ENCODE data around the gene RNF151. TPM values are rescaled to one million over a fixed set of nuclear protein-coding genes. Genes with fewer than 3 reads are reported as not detected.

RNF151 gene
- total RNA-seq, 1 experiment from 2014 or later, result 0.28 TPM

DNA sequence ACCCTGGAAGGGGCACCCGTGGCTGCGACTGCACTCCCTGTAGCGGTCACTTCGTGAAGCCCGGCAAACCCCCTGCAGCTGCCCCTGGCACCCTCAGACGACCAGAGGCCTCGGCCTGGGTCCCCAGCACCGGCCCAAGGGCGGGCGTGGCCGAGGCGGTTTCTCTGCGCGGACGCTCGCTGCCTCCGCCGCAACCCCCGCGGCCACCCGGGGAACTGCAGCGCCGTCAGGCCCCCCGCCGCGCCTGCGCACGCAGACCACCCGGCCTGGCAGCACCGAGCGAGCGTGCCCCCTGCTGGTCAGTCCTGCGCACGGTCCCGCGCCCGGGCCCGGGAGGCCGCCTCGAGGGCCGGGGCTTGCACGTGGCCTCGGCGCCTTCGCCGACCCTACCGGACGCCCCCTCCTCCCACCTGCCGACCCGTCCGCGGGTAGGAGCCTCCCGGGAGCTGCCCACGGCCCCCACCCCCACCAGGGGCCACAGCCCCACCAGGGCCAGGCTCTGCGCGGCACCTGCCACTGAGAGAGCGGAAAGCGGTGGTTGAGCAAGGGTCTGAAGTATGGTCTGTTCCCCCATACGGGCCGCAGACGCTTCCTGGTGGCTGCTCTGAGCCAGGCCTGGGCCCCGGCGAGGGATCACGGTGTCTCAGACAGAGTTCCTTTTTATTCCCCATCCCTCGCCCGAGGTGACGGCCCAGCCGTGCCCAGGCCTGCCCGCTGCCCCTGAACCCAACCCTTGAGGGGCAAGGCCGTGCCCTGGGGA, 36.9 kb upstream of the RNF151 start:
- Histone ChIP-seq H4K91ac (ENCODE audit: insufficient read length, low read depth, low read length) (no peak overlapping the region), H2BK20ac (ENCODE audit: low read depth, low read length, poor library complexity, severe bottlenecking) (no peak overlapping the region), H3K9me3 (ENCODE audit: control insufficient read depth, low read depth, low read length) (no peaks in the 10 kb centered on the region), H3K23ac (ENCODE audit: insufficient read length, low read depth, low read length) (no peak overlapping the region), H4K8ac (replicated peaks; ENCODE audit: insufficient read length, low read depth, low read length) (no peak overlapping the region), H3K9ac (ENCODE audit: extremely low read depth, insufficient read length, low read length) (no peak overlapping the region), H2BK15ac (ENCODE audit: low read depth, low read length) (no peak overlapping the region), H3K4me2 (ENCODE audit: insufficient read depth, insufficient read length, low read length) (peak overlapping the region; percentile 49), H3K27ac (ENCODE audit: insufficient read length, low read depth, low read length) (no peak overlapping the region), H4K20me1 (ENCODE audit: control insufficient read depth, insufficient read depth, insufficient read length) (no peaks in the 10 kb centered on the region), H2AFZ (ENCODE audit: low read length) (no peak overlapping the region), H3K56ac (ENCODE audit: insufficient read length, low read depth, low read length) (no peak overlapping the region), H3K27me3 (ENCODE audit: insufficient read depth, low read length) (no peaks in the 10 kb centered on the region), H2AK5ac (ENCODE audit: insufficient read length, low read length) (no peak overlapping the region), H3K14ac (ENCODE audit: insufficient read depth, low read length) (no peak overlapping the region), H3K18ac (ENCODE audit: insufficient read length, low read depth, low read length) (no peak overlapping the region), H2BK5ac (ENCODE audit: insufficient read length, low read length) (no peak overlapping the region), H3K79me1 (ENCODE audit: insufficient read depth, low read depth, low read length, poor library complexity, severe bottlenecking) (no peaks in the 10 kb centered on the region), H3T11ph (ENCODE audit: low read length) (no peak overlapping the region), H4K5ac (ENCODE audit: insufficient read length, low read depth, low read length) (no peak overlapping the region), H3K4me1 (ENCODE audit: insufficient read depth, low read length) (no peaks in the 10 kb centered on the region), H3K4ac (ENCODE audit: low read depth, low read length) (no peak overlapping the region), H2BK12ac (ENCODE audit: insufficient read length, low read depth, low read length) (no peak overlapping the region), H2BK120ac (ENCODE audit: low read depth, low read length, poor library complexity, severe bottlenecking) (no peak overlapping the region), H3K79me2 (ENCODE audit: insufficient read depth, low read length) (no peaks in the 10 kb centered on the region), H3K23me2 (ENCODE audit: insufficient read length, low read depth, low read length, poor library complexity, severe bottlenecking) (peaks cover 3% of the 10 kb centered on the region)
- H3K9me3 Mint-ChIP-seq, result peaks cover 0 to 3% of the 10 kb centered on the region in 2 experiments; a peak in 1 of 5 replicates
- peaks cover 2 to 15% of the 10 kb centered on the region in 2 experiments for H3K4me1 Mint-ChIP-seq
- DNase-seq, result peak; percentile 88
- WGBS (ENCODE audit: extremely low coverage, insufficient read length, low lambda C conversion rate), result no CpG with 5 or more reads among the region's 70 CpGs
- peaks cover 33% of the 10 kb centered on the region for H3K27me3 Mint-ChIP-seq (ENCODE audit: low read depth)
- H3K27ac Mint-ChIP-seq, result no peak overlapping the region
- no peaks in the 10 kb centered on the region for H3K36me3 Mint-ChIP-seq (ENCODE audit: insufficient read depth in 1 of 3, low read depth in 3 of 3)
- TF ChIP-seq CTCF (conservative IDR thresholded peaks at IDR 0.05), result peak; percentile 96
- peak overlapping the region; percentile 44 to 56; a peak in 3 of 5 replicates for H3K4me3 Mint-ChIP-seq

Data from H9 (cell line).